HG02943 (cell line): ENCODE measurements around the gene PCDHGA12.
"Not testable (repeated sequence)": the region's sequence is repeated elsewhere in the genome, so short reads cannot be mapped to it uniquely, and the experiment has no call there.

Source experiments
- ATAC-seq: cut with Tn5 transposase; IDR thresholded peaks from one replicate; pipeline ENCODE4 v1.9.1; 2021; ENCODE audit warnings: mild to moderate bottlenecking, low read depth, moderate library complexity; ENCODE audit not compliant: unreplicated experiment

PCDHGA12 gene

DNA sequence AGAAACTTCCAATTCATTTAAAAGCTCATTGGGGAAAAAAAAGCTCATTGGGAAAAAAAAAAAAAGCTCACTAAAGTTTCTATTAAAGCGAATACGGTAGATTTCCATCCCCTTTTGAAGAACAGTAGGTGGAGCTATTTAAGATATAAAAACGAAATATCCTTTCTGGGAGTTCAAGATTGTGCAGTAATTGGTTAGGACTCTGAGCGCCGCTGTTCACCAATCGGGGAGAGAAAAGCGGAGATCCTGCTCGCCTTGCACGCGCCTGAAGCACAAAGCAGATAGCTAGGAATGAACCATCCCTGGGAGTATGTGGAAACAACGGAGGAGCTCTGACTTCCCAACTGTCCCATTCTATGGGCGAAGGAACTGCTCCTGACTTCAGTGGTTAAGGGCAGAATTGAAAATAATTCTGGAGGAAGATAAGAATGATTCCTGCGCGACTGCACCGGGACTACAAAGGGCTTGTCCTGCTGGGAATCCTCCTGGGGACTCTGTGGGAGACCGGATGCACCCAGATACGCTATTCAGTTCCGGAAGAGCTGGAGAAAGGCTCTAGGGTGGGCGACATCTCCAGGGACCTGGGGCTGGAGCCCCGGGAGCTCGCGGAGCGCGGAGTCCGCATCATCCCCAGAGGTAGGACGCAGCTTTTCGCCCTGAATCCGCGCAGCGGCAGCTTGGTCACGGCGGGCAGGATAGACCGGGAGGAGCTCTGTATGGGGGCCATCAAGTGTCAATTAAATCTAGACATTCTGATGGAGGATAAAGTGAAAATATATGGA, at the start of gene PCDHGA12:
Gene PCDHGA12, plus strand, starts transcription at position 176 of the 782 bp plus-strand sequence. Its CDS starts 253 bp downstream, at position 429.
- ATAC-seq: peak; percentile 66

DNA sequence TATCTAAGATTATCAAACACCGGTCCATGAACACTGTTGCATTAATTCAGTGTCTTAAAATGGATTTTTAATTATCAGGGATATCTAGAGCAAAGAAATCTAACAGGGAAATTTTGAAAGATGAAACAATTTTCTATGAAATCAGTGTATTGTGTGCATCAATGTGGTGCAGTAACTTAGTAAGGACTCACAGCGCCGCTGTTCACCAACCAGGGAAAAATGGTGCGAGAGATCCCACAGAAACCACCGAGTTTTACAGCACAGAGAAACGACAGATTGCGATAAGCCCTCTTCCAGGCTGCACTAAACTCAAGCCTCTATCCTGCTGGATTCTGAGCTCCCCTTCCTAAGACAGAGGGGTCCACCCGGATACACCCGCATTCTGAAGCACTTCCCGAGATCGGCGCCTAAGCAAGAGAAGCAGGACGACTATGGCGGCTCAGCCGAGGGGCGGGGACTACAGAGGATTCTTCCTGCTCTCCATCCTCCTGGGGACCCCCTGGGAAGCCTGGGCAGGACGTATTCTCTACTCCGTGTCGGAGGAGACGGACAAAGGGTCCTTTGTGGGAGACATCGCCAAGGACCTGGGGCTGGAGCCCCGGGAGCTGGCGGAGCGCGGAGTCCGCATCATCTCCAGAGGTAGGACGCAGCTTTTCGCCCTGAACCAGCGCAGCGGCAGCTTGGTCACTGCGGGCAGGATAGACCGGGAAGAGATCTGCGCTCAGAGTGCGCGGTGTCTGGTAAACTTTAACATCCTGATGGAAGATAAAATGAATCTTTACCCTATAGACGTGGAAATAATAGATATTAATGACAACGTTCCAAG, 47.6 kb upstream of the PCDHGA12 start, which contains the start of gene PCDHGA7:
Gene PCDHGA7, plus strand, starts transcription at position 274 of the 826 bp plus-strand sequence. Its CDS starts 158 bp downstream, at position 432.
- no peak for ATAC-seq

DNA sequence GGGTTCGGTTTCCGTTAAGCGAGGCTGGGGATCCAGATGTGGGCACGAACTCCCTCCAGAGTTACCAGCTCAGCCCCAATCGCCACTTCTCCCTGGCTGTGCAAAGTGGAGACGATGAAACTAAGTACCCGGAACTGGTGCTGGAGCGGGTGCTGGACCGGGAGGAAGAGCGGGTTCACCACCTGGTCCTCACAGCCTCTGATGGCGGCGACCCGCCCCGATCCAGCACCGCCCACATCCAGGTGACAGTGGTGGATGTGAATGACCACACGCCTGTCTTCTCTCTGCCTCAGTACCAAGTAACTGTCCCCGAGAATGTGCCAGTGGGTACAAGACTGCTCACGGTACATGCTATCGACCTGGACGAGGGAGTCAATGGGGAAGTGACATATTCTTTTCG, 47.0 kb upstream of the PCDHGA12 start:
- no peak for ATAC-seq

DNA sequence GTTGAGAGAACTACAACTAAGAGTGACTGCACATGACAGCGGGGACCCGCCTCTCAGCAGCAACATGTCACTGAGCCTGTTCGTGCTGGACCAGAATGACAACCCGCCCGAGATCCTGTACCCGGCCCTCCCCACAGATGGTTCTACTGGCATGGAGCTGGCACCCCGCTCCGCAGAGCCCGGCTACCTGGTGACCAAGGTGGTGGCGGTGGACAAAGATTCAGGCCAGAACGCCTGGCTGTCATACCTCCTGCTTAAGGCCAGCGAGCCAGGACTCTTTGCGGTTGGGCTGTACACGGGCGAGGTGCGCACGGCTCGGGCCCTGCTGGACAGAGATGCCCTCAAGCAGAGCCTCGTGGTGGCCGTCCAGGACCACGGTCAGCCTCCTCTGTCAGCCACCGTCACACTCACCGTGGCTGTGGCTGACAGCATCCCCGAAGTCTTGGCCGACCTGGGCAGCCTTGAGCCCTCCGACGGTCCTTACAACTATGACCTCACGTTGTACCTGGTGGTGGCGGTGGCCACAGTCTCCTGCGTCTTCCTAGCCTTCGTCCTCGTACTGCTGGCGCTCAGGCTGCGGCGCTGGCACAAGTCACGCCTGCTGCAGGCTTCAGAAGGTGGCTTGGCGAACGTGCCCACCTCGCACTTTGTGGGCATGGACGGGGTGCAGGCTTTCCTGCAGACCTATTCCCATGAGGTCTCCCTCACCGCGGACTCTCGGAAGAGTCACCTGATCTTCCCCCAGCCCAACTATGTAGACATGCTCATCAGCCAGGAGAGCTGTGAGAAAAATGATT, 45.6 kb upstream of the PCDHGA12 start:
- no peak for ATAC-seq

DNA sequence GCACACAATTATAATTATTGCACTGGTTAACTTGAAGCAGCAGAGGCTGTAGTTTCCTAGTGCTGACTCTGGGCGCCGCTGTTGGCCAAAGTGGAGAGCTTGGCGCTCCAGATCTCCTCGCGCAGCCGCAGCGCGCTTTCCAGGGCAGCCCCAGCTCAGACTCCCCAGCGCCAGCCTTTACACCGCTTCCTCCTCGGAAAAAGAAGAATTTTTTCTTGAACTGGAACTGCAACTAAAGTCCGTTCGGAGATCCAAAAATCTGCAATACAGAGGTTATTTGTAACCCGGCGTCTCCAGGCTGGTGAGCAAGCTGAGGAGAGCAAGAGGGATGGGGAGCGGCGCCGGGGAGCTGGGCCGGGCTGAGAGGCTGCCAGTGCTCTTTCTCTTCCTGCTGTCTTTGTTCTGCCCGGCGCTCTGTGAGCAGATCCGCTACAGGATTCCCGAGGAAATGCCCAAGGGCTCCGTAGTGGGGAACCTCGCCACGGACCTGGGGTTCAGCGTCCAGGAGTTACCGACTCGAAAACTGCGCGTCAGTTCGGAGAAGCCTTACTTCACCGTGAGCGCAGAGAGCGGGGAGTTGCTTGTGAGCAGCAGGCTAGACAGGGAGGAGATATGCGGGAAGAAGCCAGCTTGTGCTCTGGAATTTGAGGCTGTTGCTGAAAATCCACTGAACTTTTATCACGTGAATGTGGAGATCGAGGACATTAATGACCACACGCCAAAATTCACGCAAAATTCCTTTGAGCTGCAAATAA, 42.6 kb upstream of the PCDHGA12 start, which contains the start of gene PCDHGB4:
Gene PCDHGB4, plus strand, starts transcription at position 142 of the 755 bp plus-strand sequence. Its CDS starts 187 bp downstream, at position 329.
- peak; percentile 94 for ATAC-seq

DNA sequence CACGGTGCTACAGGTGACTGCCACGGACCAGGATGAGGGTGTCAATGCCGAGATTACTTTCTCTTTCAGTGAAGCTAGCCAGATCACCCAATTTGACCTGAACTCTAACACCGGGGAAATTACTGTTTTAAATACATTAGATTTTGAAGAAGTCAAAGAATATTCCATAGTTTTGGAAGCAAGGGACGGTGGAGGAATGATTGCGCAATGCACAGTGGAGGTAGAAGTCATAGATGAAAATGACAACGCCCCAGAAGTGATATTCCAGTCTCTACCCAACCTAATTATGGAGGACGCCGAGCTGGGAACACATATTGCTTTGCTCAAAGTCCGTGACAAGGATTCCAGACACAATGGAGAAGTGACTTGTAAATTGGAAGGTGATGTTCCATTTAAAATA, 41.6 kb upstream of the PCDHGA12 start:
- no peak for ATAC-seq

DNA sequence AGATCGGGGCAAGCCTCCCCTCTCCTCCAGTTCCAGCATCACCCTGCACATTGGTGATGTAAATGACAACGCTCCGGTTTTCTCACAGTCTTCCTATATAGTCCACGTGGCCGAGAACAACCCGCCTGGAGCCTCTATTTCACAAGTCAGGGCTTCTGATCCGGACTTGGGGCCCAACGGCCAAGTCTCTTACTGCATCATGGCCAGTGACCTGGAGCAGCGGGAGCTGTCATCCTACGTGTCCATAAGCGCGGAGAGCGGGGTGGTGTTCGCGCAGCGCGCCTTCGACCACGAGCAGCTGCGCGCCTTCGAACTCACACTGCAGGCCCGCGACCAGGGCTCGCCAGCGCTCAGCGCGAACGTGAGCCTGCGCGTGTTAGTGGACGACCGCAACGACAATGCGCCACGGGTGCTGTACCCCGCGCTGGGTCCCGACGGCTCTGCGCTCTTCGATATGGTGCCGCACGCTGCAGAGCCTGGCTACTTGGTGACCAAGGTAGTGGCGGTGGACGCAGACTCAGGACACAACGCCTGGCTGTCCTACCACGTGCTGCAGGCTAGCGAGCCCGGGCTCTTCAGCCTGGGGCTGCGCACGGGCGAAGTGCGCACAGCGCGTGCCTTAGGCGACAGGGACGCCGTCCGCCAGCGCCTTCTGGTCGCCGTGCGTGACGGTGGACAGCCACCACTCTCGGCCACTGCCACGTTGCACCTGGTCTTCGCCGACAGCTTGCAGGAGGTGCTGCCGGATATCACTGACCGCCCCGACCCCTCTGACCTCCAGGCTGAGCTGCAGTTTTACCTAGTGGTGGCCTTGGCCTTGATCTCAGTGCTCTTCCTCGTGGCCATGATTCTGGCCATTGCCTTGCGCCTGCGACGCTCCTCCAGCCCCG, 40.9 kb upstream of the PCDHGA12 start:
- no peak for ATAC-seq

DNA sequence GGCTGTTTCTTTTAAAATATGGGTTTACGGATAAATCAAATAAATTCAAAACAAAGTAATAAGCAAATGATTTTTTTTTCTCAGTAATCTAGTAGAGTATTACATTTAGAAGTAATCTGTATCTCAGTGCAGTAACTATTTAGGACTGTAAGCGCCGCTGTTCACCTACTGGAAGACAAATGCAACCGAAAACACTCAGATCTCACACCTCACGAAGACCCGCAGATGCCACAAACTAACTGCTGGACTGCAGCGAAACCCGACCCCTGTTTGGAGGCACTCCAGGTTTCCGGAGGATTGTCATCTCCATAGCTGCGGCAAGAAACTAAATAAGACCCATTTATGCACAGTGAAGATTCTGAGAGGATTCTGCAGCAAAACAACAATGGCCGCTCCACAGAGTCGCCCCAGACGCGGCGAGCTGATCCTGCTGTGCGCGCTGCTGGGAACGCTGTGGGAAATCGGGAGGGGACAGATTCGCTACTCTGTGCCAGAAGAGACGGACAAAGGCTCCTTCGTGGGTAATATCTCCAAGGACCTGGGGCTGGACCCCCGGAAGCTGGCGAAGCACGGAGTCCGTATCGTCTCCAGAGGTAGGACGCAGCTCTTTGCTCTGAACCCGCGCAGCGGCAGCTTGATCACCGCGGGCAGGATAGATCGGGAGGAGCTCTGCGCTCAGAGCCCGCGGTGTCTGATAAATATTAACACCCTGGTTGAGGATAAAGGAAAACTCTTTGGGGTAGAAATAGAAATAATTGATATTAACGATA, 37.7 kb upstream of the PCDHGA12 start, which contains the start of gene PCDHGA8:
Gene PCDHGA8, plus strand, starts transcription at position 205 of the 770 bp plus-strand sequence. Its CDS starts 181 bp downstream, at position 386.
- no peak for ATAC-seq

DNA sequence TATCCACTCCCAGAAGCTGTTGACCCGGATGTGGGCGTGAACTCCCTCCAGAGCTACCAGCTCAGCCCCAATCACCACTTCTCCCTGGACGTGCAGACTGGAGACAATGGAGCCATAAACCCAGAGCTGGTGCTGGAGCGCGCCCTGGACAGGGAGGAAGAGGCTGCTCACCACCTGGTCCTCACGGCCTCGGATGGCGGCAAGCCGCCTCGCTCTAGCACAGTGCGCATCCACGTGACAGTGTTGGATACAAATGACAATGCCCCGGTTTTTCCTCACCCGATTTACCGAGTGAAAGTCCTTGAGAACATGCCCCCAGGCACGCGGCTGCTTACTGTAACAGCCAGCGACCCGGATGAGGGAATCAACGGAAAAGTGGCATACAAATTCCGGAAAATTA, 37.0 kb upstream of the PCDHGA12 start:
- no peak for ATAC-seq

DNA sequence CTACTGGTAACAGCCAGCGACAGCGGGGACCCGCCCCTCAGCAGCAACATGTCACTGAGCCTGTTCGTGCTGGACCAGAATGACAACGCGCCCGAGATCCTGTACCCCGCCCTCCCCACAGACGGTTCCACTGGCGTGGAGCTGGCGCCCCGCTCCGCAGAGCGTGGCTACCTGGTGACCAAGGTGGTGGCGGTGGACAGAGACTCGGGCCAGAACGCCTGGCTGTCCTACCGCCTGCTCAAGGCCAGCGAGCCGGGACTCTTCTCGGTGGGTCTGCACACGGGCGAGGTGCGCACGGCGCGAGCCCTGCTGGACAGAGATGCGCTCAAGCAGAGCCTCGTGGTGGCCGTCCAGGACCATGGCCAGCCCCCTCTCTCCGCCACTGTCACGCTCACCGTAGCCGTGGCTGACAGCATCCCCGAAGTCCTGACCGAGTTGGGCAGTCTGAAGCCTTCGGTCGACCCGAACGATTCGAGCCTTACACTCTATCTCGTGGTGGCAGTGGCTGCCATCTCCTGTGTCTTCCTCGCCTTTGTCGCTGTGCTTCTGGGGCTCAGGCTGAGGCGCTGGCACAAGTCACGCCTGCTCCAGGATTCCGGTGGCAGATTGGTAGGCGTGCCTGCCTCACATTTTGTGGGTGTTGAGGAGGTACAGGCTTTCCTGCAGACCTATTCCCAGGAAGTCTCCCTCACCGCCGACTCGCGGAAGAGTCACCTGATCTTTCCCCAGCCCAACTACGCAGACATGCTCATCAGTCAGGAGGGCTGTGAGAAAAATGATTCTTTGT, 35.7 kb upstream of the PCDHGA12 start:
- not testable (repeated sequence) for ATAC-seq

DNA sequence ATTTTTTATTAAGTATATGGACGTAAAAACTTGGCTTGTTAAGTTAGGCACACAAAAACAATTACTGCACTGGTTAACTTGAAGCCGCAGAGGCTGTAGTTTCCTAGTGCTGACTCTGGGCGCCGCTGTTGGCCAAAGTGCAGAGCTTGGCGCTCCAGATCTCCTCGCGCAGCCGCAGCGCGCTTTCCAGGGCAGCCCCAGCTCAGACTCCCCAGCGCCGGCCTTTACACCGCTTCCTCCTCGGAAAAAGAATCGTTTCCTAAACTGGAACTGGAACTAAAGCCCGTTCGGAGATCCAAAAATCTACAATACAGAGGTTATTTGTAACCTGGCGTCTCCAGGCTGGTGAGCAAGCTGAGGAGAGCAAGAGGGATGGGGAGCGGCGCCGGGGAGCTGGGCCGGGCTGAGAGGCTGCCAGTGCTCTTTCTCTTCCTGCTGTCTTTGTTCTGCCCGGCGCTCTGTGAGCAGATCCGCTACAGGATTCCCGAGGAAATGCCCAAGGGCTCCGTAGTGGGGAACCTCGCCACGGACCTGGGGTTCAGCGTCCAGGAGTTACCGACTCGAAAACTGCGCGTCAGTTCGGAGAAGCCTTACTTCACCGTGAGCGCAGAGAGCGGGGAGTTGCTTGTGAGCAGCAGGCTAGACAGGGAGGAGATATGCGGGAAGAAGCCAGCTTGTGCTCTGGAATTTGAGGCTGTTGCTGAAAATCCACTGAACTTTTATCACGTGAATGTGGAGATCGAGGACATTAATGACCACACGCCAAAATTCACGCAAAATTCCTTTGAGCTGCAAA, 32.4 kb upstream of the PCDHGA12 start, which contains the start of gene PCDHGB5:
Gene PCDHGB5, plus strand, starts transcription at position 192 of the 796 bp plus-strand sequence. Its CDS starts 181 bp downstream, at position 373.
- not testable (repeated sequence) for ATAC-seq

DNA sequence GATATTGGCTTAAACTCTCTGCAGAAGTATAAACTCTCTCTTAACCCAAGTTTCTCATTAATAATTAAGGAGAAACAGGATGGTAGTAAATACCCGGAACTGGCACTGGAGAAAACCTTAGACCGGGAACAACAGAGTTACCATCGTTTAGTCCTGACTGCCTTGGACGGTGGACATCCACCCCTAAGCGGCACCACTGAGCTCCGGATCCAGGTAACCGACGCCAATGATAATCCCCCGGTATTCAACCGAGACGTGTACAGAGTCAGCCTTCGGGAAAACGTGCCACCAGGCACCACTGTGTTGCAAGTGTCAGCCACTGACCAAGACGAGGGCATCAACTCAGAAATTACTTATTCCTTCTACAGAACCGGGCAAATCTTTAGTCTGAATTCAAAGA, 31.7 kb upstream of the PCDHGA12 start:
- ATAC-seq: no peak

DNA sequence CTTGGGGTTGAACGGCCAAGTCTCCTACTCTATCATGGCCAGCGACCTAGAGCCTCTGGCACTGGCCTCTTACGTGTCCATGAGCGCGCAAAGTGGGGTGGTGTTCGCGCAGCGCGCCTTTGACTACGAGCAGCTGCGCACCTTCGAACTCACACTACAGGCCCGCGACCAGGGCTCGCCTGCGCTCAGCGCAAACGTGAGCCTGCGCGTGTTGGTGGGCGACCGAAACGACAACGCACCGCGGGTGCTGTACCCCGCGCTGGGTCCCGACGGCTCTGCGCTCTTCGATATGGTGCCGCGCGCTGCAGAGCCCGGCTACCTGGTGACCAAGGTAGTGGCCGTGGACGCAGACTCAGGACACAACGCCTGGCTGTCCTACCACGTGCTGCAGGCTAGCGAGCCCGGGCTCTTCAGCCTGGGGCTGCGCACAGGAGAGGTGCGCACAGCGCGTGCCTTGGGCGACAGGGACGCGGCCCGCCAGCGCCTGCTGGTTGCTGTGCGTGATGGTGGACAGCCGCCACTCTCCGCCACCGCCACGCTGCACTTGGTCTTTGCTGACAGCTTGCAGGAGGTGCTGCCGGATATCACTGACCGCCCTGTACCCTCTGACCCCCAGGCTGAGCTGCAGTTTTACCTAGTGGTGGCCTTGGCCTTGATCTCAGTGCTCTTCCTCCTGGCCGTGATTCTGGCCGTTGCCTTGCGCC, 30.6 kb upstream of the PCDHGA12 start:
- ATAC-seq: no peak

DNA sequence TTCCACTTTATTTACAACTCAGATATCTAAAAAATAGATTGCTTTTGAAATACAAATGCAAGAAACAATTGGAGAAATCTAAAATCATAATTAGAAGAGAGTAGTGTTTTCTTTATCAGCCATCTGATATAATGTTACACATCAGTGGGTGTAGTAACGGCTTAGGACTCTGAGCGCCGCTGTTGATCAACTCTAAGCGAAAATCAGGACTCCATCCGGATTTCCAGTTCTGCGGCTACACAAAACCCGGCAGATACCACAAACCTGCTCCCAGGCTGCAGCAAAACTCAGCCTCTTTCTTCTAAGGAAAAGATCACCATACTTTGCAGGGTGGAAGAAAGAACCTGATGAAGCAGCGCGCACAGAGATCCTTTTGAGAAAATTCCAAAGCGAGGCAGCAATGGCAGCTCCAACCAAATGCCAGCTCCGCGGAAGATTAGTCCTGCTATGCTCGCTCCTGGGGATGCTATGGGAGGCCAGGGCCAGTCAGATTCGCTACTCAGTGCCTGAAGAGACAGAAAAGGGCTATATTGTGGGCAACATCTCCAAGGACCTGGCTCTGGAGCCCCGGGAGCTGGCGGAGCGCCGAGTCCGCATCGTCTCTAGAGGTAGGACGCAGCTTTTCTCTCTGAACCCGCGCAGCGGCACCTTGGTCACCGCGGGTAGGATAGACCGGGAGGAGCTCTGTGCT, 27.6 kb upstream of the PCDHGA12 start, which contains the start of gene PCDHGA9:
Gene PCDHGA9, plus strand, starts transcription at position 226 of the 691 bp plus-strand sequence. Its CDS starts 175 bp downstream, at position 401.
- ATAC-seq: no peak

DNA sequence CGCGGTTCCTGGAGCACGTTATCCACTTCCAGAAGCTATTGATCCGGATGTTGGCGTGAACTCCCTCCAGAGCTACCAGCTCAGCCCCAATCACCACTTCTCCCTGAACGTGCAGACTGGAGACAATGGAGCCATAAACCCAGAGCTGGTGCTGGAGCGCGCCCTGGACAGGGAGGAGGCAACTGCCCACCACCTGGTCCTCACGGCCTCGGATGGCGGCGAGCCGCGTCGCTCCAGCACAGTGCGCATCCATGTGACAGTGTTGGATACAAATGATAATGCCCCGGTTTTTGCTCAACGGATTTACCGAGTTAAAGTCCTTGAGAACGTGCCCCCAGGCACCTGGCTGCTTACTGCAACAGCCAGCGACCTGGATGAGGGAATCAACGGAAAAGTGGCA, 26.9 kb upstream of the PCDHGA12 start:
- no peak for ATAC-seq
